CD4-positive, alpha-beta memory T cell (primary cell): ENCODE measurements around the gene CACNA1H. TPM values are rescaled to one million over a fixed set of nuclear protein-coding genes. Genes with fewer than 3 reads are reported as not detected.

Source experiments
- CTCF ChIA-PET: fragments of 350-600 bp; sonication (Branson Sonifier 250); formaldehyde crosslinking; loops from one replicate; lab custom pipeline; 2021; ENCODE audit warnings: inconsistent platforms; ENCODE audit not compliant: partially characterized antibody; lab: Charles Lee
- POLR2A ChIA-PET: fragments of 350-600 bp; sonication (Branson Sonifier 250); formaldehyde crosslinking; loops from one replicate; lab custom pipeline; 2021; ENCODE audit not compliant: partially characterized antibody; lab: Charles Lee
- DNase-seq, 5 donors: peaks; one replicate each; pipeline versions ENCODE4 v3.0.0 to v3.0.0-alpha.2; 2020 to 2022; ENCODE audit warnings: mixed read lengths in 1 of 5
- H3K27ac ChIP-seq: one replicate; pipeline ENCODE4 v1.7.0; 2013; ENCODE audit warnings: low read depth, low read length
- H3K27me3 ChIP-seq: 2 replicates; pipeline ENCODE4 v1.7.0; 2013; ENCODE audit warnings: mild to moderate bottlenecking, low read length, moderate library complexity; ENCODE audit not compliant: insufficient read depth
- H3K36me3 ChIP-seq: 2 replicates; pipeline ENCODE4 v1.7.0; 2013; ENCODE audit warnings: mild to moderate bottlenecking, low read length, moderate library complexity; ENCODE audit not compliant: insufficient read depth
- H3K4me1 ChIP-seq: 2 replicates; pipeline ENCODE4 v1.7.0; 2013; ENCODE audit warnings: mild to moderate bottlenecking, low read length, moderate library complexity; ENCODE audit not compliant: insufficient read depth
- H3K4me3 ChIP-seq, 2 donors: one replicate each; pipeline ENCODE4 v1.7.0; 2013; ENCODE audit warnings: low read length in 2 of 2, mild to moderate bottlenecking in 1 of 2
- H3K9me3 ChIP-seq, 2 donors: one replicate each; pipeline ENCODE4 v1.7.0; 2013; ENCODE audit warnings: low read length in 2 of 2, control low read depth in 1 of 2; ENCODE audit not compliant: control insufficient read depth in 1 of 2
- H3K27ac Mint-ChIP-seq, 7 donors: one replicate each; pipeline ENCODE4 v1.8.0; 2020 to 2021; ENCODE audit warnings: mixed read lengths in 7 of 7, mild to moderate bottlenecking in 6 of 7, inconsistent platforms in 3 of 7, moderate library complexity in 3 of 7
- H3K27me3 Mint-ChIP-seq, 2 donors: one replicate each; pipeline ENCODE4 v1.8.0; 2020 to 2021; ENCODE audit warnings: mixed read lengths in 2 of 2
- H3K36me3 Mint-ChIP-seq, 2 donors: one replicate each; pipeline ENCODE4 v1.8.0; 2020 to 2021; ENCODE audit warnings: mixed read lengths in 2 of 2, inconsistent platforms in 1 of 2, mild to moderate bottlenecking in 1 of 2
- H3K4me1 Mint-ChIP-seq, 4 donors: one replicate each; pipeline ENCODE4 v1.8.0; 2020 to 2021; ENCODE audit warnings: mixed read lengths in 4 of 4, mild to moderate bottlenecking in 1 of 4
- H3K4me3 Mint-ChIP-seq, 8 donors: one replicate each; pipeline ENCODE4 v1.8.0; 2020 to 2021; ENCODE audit warnings: mixed read lengths in 8 of 8, mild to moderate bottlenecking in 7 of 8, moderate library complexity in 6 of 8, inconsistent platforms in 3 of 8
- H3K9me3 Mint-ChIP-seq, 8 donors: one replicate each; pipeline ENCODE4 v1.8.0; 2020 to 2021; ENCODE audit warnings: mixed read lengths in 8 of 8, mild to moderate bottlenecking in 5 of 8, inconsistent platforms in 3 of 8, moderate library complexity in 1 of 8
- intact Hi-C: fragments of 100-400 bp; cut with micrococcal nuclease; formaldehyde crosslinking; loops from one replicate; pipeline ENCODE4 v1.15.1; 2023
- polyA plus RNA-seq, 2 donors: library from polyadenylated mRNA; unstranded; fragments of 300-500 nt; fragmentation: Illumina TruSeq; gene quantifications; one replicate each; pipeline ENCODE4 v1.2.3, GENCODE V29; 2021
- total RNA-seq, 2 experiments: library from RNA; stranded (reverse); gene quantifications; one replicate each; pipeline ENCODE4 v1.2.3, GENCODE V29; 2021

The CACNA1H gene
- total and polyA plus RNA-seq, 4 experiments from 2014 or later, result 0.48 to 2.1 (median 1.5) TPM

- no peak for DNase-seq
- H3K36me3 Mint-ChIP-seq, result no peaks in the 10 kb centered on the region
- no peaks in the 10 kb centered on the region for H3K9me3 Mint-ChIP-seq
- no peaks in the 10 kb centered on the region for H3K4me1 ChIP-seq
- H3K4me1 Mint-ChIP-seq, result no peaks in the 10 kb centered on the region
- H3K27me3 Mint-ChIP-seq, result peaks cover 1 to 4% of the 10 kb centered on the region in 2 donors
- H3K36me3 ChIP-seq, result no peaks in the 10 kb centered on the region
- ChIA-PET POLR2A (no interaction called here), CTCF (no interaction called here)
- no peak overlapping the region for H3K27ac Mint-ChIP-seq
- H3K4me3 Mint-ChIP-seq, result no peak overlapping the region
- H3K27me3 ChIP-seq, result no peaks in the 10 kb centered on the region
- no peaks in the 10 kb centered on the region for H3K9me3 ChIP-seq
- no peak overlapping the region for H3K27ac ChIP-seq
- intact Hi-C loops, result no loop called here
- H3K4me3 ChIP-seq, result no peak overlapping the region
Observed at GRCh38 chr16:1220098-1220728, 67.3 kb downstream of the CACNA1H start.

- H3K4me1 Mint-ChIP-seq, result no peaks in the 10 kb centered on the region
- H3K27ac Mint-ChIP-seq, result peak overlapping the region in 1 of 7 donors; percentile 70
- intact Hi-C loops, result no loop called here
- no peaks in the 10 kb centered on the region for H3K9me3 ChIP-seq
- ChIA-PET CTCF (no interaction called here), POLR2A (no interaction called here)
- H3K9me3 Mint-ChIP-seq, result no peaks in the 10 kb centered on the region
- H3K36me3 Mint-ChIP-seq, result no peaks in the 10 kb centered on the region
- H3K36me3 ChIP-seq, result no peaks in the 10 kb centered on the region
- no peaks in the 10 kb centered on the region for H3K27me3 ChIP-seq
- peak in 1 of 5 donors; percentile 3 for DNase-seq
- H3K4me3 ChIP-seq, result no peak overlapping the region
- H3K4me1 ChIP-seq, result no peaks in the 10 kb centered on the region
- no peak overlapping the region for H3K4me3 Mint-ChIP-seq
- H3K27me3 Mint-ChIP-seq, result peaks cover 1 to 4% of the 10 kb centered on the region in 2 donors
- no peak overlapping the region for H3K27ac ChIP-seq
Observed at GRCh38 chr16:1220841-1221627, 68.1 kb downstream of the CACNA1H start.

- H3K4me3 Mint-ChIP-seq, result no peak overlapping the region
Observed at GRCh38 chr16:1221628-1222552, 69.0 kb downstream of the CACNA1H start.

GRCh38 chr16:1222553-1223354 lies 69.8 kb downstream of the CACNA1H start:
- CTCF ChIA-PET, result interaction anchor here (1.0 kb wide), 1 partner anchor 511 kb away, joined by 3 read pairs; no protein-coding TSS in a partner anchor

More at GRCh38 chr16:1221628-1222552, 69.0 kb downstream of the CACNA1H start:
- DNase-seq, result peak in 1 of 5 donors; percentile 20
- no peaks in the 10 kb centered on the region for H3K9me3 Mint-ChIP-seq
- Histone ChIP-seq H3K4me1 (no peaks in the 10 kb centered on the region), H3K27ac (no peak overlapping the region), H3K27me3 (no peaks in the 10 kb centered on the region), H3K4me3 (no peak overlapping the region), H3K36me3 (no peaks in the 10 kb centered on the region), H3K9me3 (no peaks in the 10 kb centered on the region)
- H3K36me3 Mint-ChIP-seq, result no peaks in the 10 kb centered on the region
- CTCF ChIA-PET, result no interaction called here
- POLR2A ChIA-PET, result no interaction called here
- peak overlapping the region in 1 of 7 donors; percentile 70 for H3K27ac Mint-ChIP-seq
- no peaks in the 10 kb centered on the region for H3K4me1 Mint-ChIP-seq
- H3K27me3 Mint-ChIP-seq, result peaks cover 1 to 4% of the 10 kb centered on the region in 2 donors
- intact Hi-C loops, result no loop called here

GRCh38 chr16:1223355-1224214 lies 70.7 kb downstream of the CACNA1H start:
- Histone ChIP-seq H3K27me3 (no peaks in the 10 kb centered on the region), H3K4me1 (no peaks in the 10 kb centered on the region), H3K4me3 (no peak overlapping the region), H3K36me3 (no peaks in the 10 kb centered on the region), H3K27ac (no peak overlapping the region), H3K9me3 (no peaks in the 10 kb centered on the region)
- no peak for DNase-seq
- Mint-ChIP-seq H3K27ac (no peak overlapping the region), H3K27me3 (peaks cover 1 to 4% of the 10 kb centered on the region in 2 donors), H3K4me3 (peak overlapping the region in 1 of 8 donors; percentile 47), H3K4me1 (no peaks in the 10 kb centered on the region), H3K9me3 (no peaks in the 10 kb centered on the region), H3K36me3 (no peaks in the 10 kb centered on the region)
- CTCF ChIA-PET, result interaction anchor here (1.0 kb wide), 1 partner anchor 512 kb away, joined by 3 read pairs; no protein-coding TSS in a partner anchor
- intact Hi-C loops, result no loop called here
- POLR2A ChIA-PET, result no interaction called here

More at GRCh38 chr16:1222553-1223354, 69.8 kb downstream of the CACNA1H start:
- H3K4me1 Mint-ChIP-seq, result no peaks in the 10 kb centered on the region
- no peaks in the 10 kb centered on the region for H3K36me3 ChIP-seq
- no peaks in the 10 kb centered on the region for H3K9me3 Mint-ChIP-seq
- intact Hi-C loops, result no loop called here
- H3K4me1 ChIP-seq, result no peaks in the 10 kb centered on the region
- H3K27me3 Mint-ChIP-seq, result peaks cover 3 to 4% of the 10 kb centered on the region in 2 donors
- no peak overlapping the region for H3K27ac ChIP-seq
- H3K9me3 ChIP-seq, result no peaks in the 10 kb centered on the region
- H3K27me3 ChIP-seq, result no peaks in the 10 kb centered on the region
- DNase-seq, result peak in 1 of 5 donors; percentile 24
- H3K4me3 Mint-ChIP-seq, result no peak overlapping the region
- no peak overlapping the region for H3K4me3 ChIP-seq
- POLR2A ChIA-PET, result no interaction called here
- no peak overlapping the region for H3K27ac Mint-ChIP-seq
- H3K36me3 Mint-ChIP-seq, result no peaks in the 10 kb centered on the region

- intact Hi-C loops, result no loop called here
- Mint-ChIP-seq H3K9me3 (no peaks in the 10 kb centered on the region), H3K27ac (no peak overlapping the region), H3K36me3 (no peaks in the 10 kb centered on the region), H3K27me3 (peaks cover 1 to 4% of the 10 kb centered on the region in 2 donors), H3K4me1 (no peaks in the 10 kb centered on the region), H3K4me3 (no peak overlapping the region)
- Histone ChIP-seq H3K36me3 (no peaks in the 10 kb centered on the region), H3K4me1 (no peaks in the 10 kb centered on the region), H3K27me3 (no peaks in the 10 kb centered on the region), H3K4me3 (no peak overlapping the region), H3K9me3 (no peaks in the 10 kb centered on the region), H3K27ac (no peak overlapping the region)
- peak in 1 of 5 donors; percentile 25 for DNase-seq
- CTCF ChIA-PET, result no interaction called here
- POLR2A ChIA-PET, result no interaction called here
Observed at GRCh38 chr16:1224558-1224957, 71.7 kb downstream of the CACNA1H start.
